ENCODE results near the gene WDR55. TPM values are rescaled to one million over a fixed set of nuclear protein-coding genes. Genes with fewer than 3 reads are reported as not detected.

The WDR55 gene
- total and polyA plus RNA-seq, 2 of the 8 experiments (the other 6 are each of a cell fraction or from before 2014, with no cell fraction given): 15.3 to 22.7 TPM

GRCh38 chr5:140711794-140712193, 47.1 kb downstream of the WDR55 start:
- Histone ChIP-seq H3K9ac (replicated peaks in 1 of 4; ENCODE audit: extremely low read depth in 1 of 4, low read depth in 3 of 4, low read length in 3 of 4) (no peak overlapping the region), H3K79me2 (ENCODE audit: control insufficient read depth in 1 of 2, insufficient read depth in 2 of 2, low read length in 2 of 2) (no peaks in the 10 kb centered on the region), H4K5ac (ENCODE audit: insufficient read length, low read depth, low read length) (no peak overlapping the region), H2BK5ac (ENCODE audit: low read depth, low read length) (no peak overlapping the region), H3K36me3 (ENCODE audit: control insufficient read depth in 2 of 4, insufficient read depth in 4 of 4, low read length in 3 of 4) (no peaks in the 10 kb centered on the region), H2BK15ac (ENCODE audit: low read length) (no peak overlapping the region), H4K91ac (replicated peaks; ENCODE audit: insufficient read length, low read length) (no peak overlapping the region), H3K4me3 (ENCODE audit: extremely low read depth in 1 of 4, insufficient read depth in 2 of 4, low read depth in 3 of 4, low read length in 4 of 4) (peak overlapping the region in 1 of 4 experiments; percentile 68; a peak in 2 of 8 replicates), H3K18ac (ENCODE audit: extremely low read depth, low read length) (no peak overlapping the region), H4K20me1 (replicated peaks in 1 of 2; ENCODE audit: control insufficient read depth in 1 of 2, insufficient read depth in 2 of 2, low read length in 2 of 2) (no peaks in the 10 kb centered on the region), H3K9me3 (ENCODE audit: insufficient read depth in 2 of 2, low read depth in 1 of 2, low read length in 1 of 2) (no peaks in the 10 kb centered on the region), H3K27ac (ENCODE audit: low read depth, low read length) (no peak overlapping the region), H3K4me2 (ENCODE audit: insufficient read depth in 1 of 2, low read depth in 2 of 2, low read length in 2 of 2) (no peak overlapping the region; a peak in 1 of 4 replicates), H3K14ac (ENCODE audit: insufficient read length) (no peak overlapping the region), H2BK12ac (ENCODE audit: low read depth, low read length) (no peak overlapping the region), H2BK120ac (replicated peaks; ENCODE audit: low read depth, low read length) (no peak overlapping the region), H3K79me1 (ENCODE audit: low read depth, low read length) (no peaks in the 10 kb centered on the region), H3K23ac (ENCODE audit: insufficient read length) (no peak overlapping the region), H2AFZ (ENCODE audit: low read length) (no peak overlapping the region), H2AK5ac (ENCODE audit: low read depth, low read length) (no peak overlapping the region), H3K56ac (replicated peaks; ENCODE audit: insufficient read length, low read depth, low read length) (no peak overlapping the region), H2BK20ac (ENCODE audit: low read length) (no peak overlapping the region), H3K4me1 (replicated peaks in 1 of 4; ENCODE audit: control insufficient read depth in 3 of 4, insufficient read depth in 4 of 4, low read length in 3 of 4) (no peaks in the 10 kb centered on the region), H3K23me2 (ENCODE audit: low read depth, low read length) (peaks cover 5% of the 10 kb centered on the region; the same call in 1 of the 2 replicates), H4K8ac (ENCODE audit: extremely low read depth, insufficient read depth, low read length) (no peak overlapping the region), H3K4ac (replicated peaks; ENCODE audit: insufficient read length, low read depth, low read length) (no peak overlapping the region), H3K27me3 (replicated peaks in 1 of 4; ENCODE audit: control insufficient read depth in 3 of 4, extremely low read depth in 1 of 4, insufficient read depth in 3 of 4, low read length in 3 of 4) (no peaks in the 10 kb centered on the region)
- ChIA-PET CTCF (ENCODE audit: partially characterized antibody) (interaction anchor here (1.2 to 1.7 kb wide), 2 partner anchors 14 to 154 kb away, joined by 3 to 5 read pairs; no protein-coding TSS in a partner anchor), POLR2A (ENCODE audit: partially characterized antibody) (interaction anchor here (1.0 to 3.2 kb wide), 6 partner anchors 10 to 142 kb away, joined by 3 to 16 read pairs (median 9); partner anchors contain the start of genes IK, NDUFA2 and ZMAT2)
- WGBS, 2 experiments (ENCODE audit: extremely low coverage in 1 of 2, insufficient coverage in 1 of 2, insufficient read length in 1 of 2, insufficient replicate concordance in 2 of 2, low coverage in 1 of 2, low lambda C conversion rate in 2 of 2, missing lambda C conversion rate in 1 of 2): 88% methylated on average over 1 of the region's 1 CpG; no CpG with 5 or more reads in 1 of the 2 experiments
- FAIRE-seq (no peak), DNase-seq (ENCODE audit: low read depth in 1 of 2, low spot score in 2 of 2) (no peak)
- TF ChIP-seq TAF7 (optimal IDR thresholded peaks at IDR 0.05; ENCODE audit: borderline replicate concordance, low read depth, low read length) (no peak), NANOG (IDR thresholded peaks at IDR 0.05; ENCODE audit: insufficient read depth, low read depth, low read length, poor library complexity, severe bottlenecking) (no peak), YY1 (IDR thresholded peaks at IDR 0.05; ENCODE audit: low read depth, low read length) (no peak), KDM5A (IDR thresholded peaks at IDR 0.05; ENCODE audit: low read length) (no peak), PHF8 (conservative IDR thresholded peaks at IDR 0.05; ENCODE audit: low read depth, low read length) (no peak), POLR2A (IDR thresholded peaks at IDR 0.05; ENCODE audit: control extremely low read depth in 1 of 2, low read depth in 2 of 2, low read length in 2 of 2) (no peak), SUZ12 (IDR thresholded peaks at IDR 0.05; ENCODE audit: low read length) (no peak), SIX5 (IDR thresholded peaks at IDR 0.05; ENCODE audit: low read depth, low read length) (no peak), BACH1 (IDR thresholded peaks at IDR 0.05; ENCODE audit: low read length) (no peak), RAD21 (IDR thresholded peaks at IDR 0.05 in 1 of 2, conservative IDR thresholded peaks at IDR 0.05 in 1 of 2; ENCODE audit: low read depth in 2 of 2, low read length in 2 of 2) (no peak)
- TF ChIP-seq, protein P1, sequence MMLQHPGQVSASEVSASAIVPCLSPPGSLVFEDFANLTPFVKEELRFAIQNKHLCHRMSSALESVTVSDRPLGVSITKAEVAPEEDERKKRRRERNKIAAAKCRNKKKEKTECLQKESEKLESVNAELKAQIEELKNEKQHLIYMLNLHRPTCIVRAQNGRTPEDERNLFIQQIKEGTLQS (IDR thresholded peaks at IDR 0.05; ENCODE audit: insufficient read depth, low read depth, low read length): no peak

Measured in H1 (cell line).